HepG2 (cell line): ENCODE measurements around the gene SBDS. TPM values are rescaled to one million over a fixed set of nuclear protein-coding genes. Genes with fewer than 3 reads are reported as not detected.

ENCODE experiments used
- ETV6 ChIP-seq: sonication (generic); formaldehyde crosslinking; conservative IDR thresholded peaks from 2 replicates; pipeline ENCODE4 v1.4.0; 2020; ENCODE audit warnings: missing genetic modification reagents
- KDM2A ChIP-seq: sonication (generic); formaldehyde crosslinking; IDR thresholded peaks from 2 replicates; pipeline ENCODE4 v1.4.0; 2020; ENCODE audit warnings: low read depth, missing genetic modification reagents, borderline replicate concordance
- NFATC3 ChIP-seq: sonication (generic); formaldehyde crosslinking; IDR thresholded peaks from 2 replicates; pipeline ENCODE4 v1.5.1; 2020; ENCODE audit warnings: mild to moderate bottlenecking, missing genetic modification reagents
- SRF ChIP-seq: IDR thresholded peaks from 2 replicates; pipeline ENCODE4 v1.6.1; 2011; ENCODE audit warnings: mild to moderate bottlenecking, low read depth, low read length, moderate library complexity
- THAP11 ChIP-seq: IDR thresholded peaks from 2 replicates; pipeline ENCODE4 v1.6.1; 2016; ENCODE audit warnings: missing biosample characterization, missing genetic modification reagents
- ZMYM4 ChIP-seq: sonication (generic); formaldehyde crosslinking; IDR thresholded peaks from 2 replicates; pipeline ENCODE4 v1.8.1; 2023; ENCODE audit warnings: mild to moderate bottlenecking, missing genetic modification reagents
- ZNF121 ChIP-seq: sonication (generic); formaldehyde crosslinking; IDR thresholded peaks from 2 replicates; pipeline ENCODE4 v1.5.0; 2020; ENCODE audit warnings: mild to moderate bottlenecking, missing genetic modification reagents
- ZNF136 ChIP-seq: sonication (generic); formaldehyde crosslinking; IDR thresholded peaks from 2 replicates; pipeline ENCODE4 v1.8.1; 2022; ENCODE audit warnings: low read depth, mild to moderate bottlenecking, moderate library complexity, missing genetic modification reagents
- ZNF335 ChIP-seq: sonication (generic); formaldehyde crosslinking; IDR thresholded peaks from 2 replicates; pipeline ENCODE4 v1.4.0; 2020; ENCODE audit warnings: missing genetic modification reagents
- ZNF614 ChIP-seq: IDR thresholded peaks from 2 replicates; pipeline ENCODE4 v1.6.1; 2018; ENCODE audit warnings: missing biosample characterization, missing genetic modification reagents, inconsistent platforms, borderline replicate concordance
- polyA plus RNA-seq, 8 experiments: library from polyadenylated mRNA; depleted of rRNA in 3 of 8; stranded (reverse) in 7 of 8; unstranded in 1 of 8; fragments of >200 nt; fragmentation: Illumina TruSeq in 4 of 8; extraction: Trizol in 4 of 8; gene quantifications; 2 replicates each; pipeline versions ENCODE4 v1.2.1 to v1.2.3, GENCODE V29; 2011 to 2016; ENCODE audit warnings: low read depth in 4 of 8, missing spikeins in 1 of 8, mixed read lengths in 1 of 8; ENCODE audit not compliant: insufficient read depth in 1 of 8
- total RNA-seq, 5 experiments: library from RNA; depleted of rRNA; stranded (reverse); fragments of >200 nt; fragmentation: Illumina TruSeq; extraction: Trizol; gene quantifications; 2 replicates each; pipeline ENCODE4 v1.2.3, GENCODE V29; 2016; ENCODE audit warnings: low read depth in 1 of 5
- TF ChIP-seq, protein P1 (sequence below): IDR thresholded peaks from 2 replicates; pipeline ENCODE4 v1.6.1; 2016; ENCODE audit warnings: low read depth
- TF ChIP-seq, protein P2 (sequence below): sonication (generic); formaldehyde crosslinking; IDR thresholded peaks from 2 replicates; pipeline ENCODE4; 2020; ENCODE audit warnings: missing genetic modification reagents, mild to moderate bottlenecking, borderline replicate concordance
- TF ChIP-seq, protein P3 (sequence below): IDR thresholded peaks from 2 replicates; pipeline ENCODE4 v1.6.1; 2012; ENCODE audit warnings: inconsistent platforms
- TF ChIP-seq, protein P4 (sequence below): sonication (generic); formaldehyde crosslinking; IDR thresholded peaks from 2 replicates; pipeline ENCODE4 v1.4.0; 2020; ENCODE audit warnings: mild to moderate bottlenecking, missing genetic modification reagents
- TF ChIP-seq, protein P5 (sequence below): sonication (generic); formaldehyde crosslinking; IDR thresholded peaks from 2 replicates; pipeline ENCODE4 v1.4.0; 2020; ENCODE audit warnings: missing genetic modification reagents, borderline replicate concordance

Gene SBDS
- total and polyA plus RNA-seq, 2 of the 13 experiments (the other 11 are each of a cell fraction or from before 2014, with no cell fraction given) = 39.1 to 79.3 TPM

DNA sequence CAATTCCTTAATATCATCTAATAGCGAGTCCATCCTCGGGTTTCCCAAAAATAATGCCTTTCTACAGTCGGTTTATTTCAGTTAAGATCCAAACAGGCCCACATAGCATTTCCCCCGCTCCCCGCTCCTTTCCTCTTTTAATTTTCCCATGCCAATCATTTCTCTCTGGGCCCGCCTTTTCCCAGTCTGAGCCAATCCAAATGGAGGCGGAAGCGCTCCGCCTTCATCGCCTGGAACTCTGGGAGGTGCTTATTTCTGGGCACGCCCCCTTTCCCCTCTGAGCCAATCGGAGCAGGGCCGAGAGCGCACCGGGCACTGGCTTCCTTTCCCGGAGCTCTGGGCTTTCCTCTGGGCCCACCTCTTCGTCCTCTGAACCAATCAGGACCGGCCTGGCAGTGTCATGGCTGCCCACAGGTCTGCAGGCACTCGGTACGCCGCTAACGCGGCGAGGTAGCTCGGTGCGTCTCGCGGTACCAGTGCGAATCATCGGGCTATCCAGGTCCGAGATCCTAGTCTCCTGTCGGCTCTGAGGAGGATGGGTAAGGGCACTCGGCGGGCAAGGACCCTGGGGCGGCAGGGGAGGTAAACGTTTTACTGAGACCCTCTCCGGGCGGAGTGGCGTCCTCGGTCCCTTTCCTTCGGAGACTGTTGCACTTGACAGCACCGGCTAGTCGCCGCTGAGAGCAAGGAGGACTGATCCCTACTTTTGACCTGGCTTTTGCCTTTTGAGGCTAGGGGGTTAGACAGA is 1.2 kb upstream of the SBDS start, which contains the start of gene TYW1 (continued):
- TF ChIP-seq ZNF121 (CRISPR knock-in tag) = peak; percentile 96
- TF ChIP-seq, protein P1, sequence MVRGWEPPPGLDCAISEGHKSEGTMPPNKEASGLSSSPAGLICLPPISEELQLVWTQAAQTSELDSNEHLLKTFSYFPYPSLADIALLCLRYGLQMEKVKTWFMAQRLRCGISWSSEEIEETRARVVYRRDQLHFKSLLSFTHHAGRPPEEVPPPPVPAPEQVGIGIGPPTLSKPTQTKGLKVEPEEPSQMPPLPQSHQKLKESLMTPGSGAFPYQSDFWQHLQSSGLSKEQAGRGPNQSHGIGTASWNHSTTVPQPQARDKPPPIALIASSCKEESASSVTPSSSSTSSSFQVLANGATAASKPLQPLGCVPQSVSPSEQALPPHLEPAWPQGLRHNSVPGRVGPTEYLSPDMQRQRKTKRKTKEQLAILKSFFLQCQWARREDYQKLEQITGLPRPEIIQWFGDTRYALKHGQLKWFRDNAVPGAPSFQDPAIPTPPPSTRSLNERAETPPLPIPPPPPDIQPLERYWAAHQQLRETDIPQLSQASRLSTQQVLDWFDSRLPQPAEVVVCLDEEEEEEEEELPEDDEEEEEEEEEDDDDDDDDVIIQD (CRISPR knock-in tag) = peak; percentile 35; the same call in 1 of the 2 replicates
- peak; percentile 26; the same call in 1 of the 2 replicates for TF ChIP-seq ETV6
- TF ChIP-seq, protein P2, sequence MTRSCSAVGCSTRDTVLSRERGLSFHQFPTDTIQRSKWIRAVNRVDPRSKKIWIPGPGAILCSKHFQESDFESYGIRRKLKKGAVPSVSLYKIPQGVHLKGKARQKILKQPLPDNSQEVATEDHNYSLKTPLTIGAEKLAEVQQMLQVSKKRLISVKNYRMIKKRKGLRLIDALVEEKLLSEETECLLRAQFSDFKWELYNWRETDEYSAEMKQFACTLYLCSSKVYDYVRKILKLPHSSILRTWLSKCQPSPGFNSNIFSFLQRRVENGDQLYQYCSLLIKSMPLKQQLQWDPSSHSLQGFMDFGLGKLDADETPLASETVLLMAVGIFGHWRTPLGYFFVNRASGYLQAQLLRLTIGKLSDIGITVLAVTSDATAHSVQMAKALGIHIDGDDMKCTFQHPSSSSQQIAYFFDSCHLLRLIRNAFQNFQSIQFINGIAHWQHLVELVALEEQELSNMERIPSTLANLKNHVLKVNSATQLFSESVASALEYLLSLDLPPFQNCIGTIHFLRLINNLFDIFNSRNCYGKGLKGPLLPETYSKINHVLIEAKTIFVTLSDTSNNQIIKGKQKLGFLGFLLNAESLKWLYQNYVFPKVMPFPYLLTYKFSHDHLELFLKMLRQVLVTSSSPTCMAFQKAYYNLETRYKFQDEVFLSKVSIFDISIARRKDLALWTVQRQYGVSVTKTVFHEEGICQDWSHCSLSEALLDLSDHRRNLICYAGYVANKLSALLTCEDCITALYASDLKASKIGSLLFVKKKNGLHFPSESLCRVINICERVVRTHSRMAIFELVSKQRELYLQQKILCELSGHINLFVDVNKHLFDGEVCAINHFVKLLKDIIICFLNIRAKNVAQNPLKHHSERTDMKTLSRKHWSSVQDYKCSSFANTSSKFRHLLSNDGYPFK (CRISPR knock-in tag) = peak; percentile 96; the same call in 1 of the 2 replicates
- TF ChIP-seq, protein P3, sequence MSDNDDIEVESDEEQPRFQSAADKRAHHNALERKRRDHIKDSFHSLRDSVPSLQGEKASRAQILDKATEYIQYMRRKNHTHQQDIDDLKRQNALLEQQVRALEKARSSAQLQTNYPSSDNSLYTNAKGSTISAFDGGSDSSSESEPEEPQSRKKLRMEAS = 0 out of 2 replicates have a peak, but pooled peaks have one; percentile 22
- peak; percentile 50; the same call in 1 of the 2 replicates for TF ChIP-seq ZNF335 (CRISPR knock-in tag)
- TF ChIP-seq KDM2A (CRISPR knock-in tag) = peak; percentile 57; the same call in 1 of the 2 replicates
- TF ChIP-seq, protein P4, sequence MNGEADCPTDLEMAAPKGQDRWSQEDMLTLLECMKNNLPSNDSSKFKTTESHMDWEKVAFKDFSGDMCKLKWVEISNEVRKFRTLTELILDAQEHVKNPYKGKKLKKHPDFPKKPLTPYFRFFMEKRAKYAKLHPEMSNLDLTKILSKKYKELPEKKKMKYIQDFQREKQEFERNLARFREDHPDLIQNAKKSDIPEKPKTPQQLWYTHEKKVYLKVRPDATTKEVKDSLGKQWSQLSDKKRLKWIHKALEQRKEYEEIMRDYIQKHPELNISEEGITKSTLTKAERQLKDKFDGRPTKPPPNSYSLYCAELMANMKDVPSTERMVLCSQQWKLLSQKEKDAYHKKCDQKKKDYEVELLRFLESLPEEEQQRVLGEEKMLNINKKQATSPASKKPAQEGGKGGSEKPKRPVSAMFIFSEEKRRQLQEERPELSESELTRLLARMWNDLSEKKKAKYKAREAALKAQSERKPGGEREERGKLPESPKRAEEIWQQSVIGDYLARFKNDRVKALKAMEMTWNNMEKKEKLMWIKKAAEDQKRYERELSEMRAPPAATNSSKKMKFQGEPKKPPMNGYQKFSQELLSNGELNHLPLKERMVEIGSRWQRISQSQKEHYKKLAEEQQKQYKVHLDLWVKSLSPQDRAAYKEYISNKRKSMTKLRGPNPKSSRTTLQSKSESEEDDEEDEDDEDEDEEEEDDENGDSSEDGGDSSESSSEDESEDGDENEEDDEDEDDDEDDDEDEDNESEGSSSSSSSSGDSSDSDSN = peak; percentile 59
- TF ChIP-seq ZNF136 (CRISPR knock-in tag) = 0 out of 2 replicates have a peak, but pooled peaks have one; percentile 82
- TF ChIP-seq NFATC3 = 0 out of 2 replicates have a peak, but pooled peaks have one; percentile 72
- TF ChIP-seq ZNF614 (CRISPR knock-in tag) = 0 out of 2 replicates have a peak, but pooled peaks have one; percentile 32
- TF ChIP-seq SRF = 0 out of 2 replicates have a peak, but pooled peaks have one; percentile 34
- TF ChIP-seq THAP11 (CRISPR knock-in tag) = peak; percentile 79
- peak; percentile 70 for TF ChIP-seq ZMYM4 (CRISPR knock-in tag)
- TF ChIP-seq, protein P5, sequence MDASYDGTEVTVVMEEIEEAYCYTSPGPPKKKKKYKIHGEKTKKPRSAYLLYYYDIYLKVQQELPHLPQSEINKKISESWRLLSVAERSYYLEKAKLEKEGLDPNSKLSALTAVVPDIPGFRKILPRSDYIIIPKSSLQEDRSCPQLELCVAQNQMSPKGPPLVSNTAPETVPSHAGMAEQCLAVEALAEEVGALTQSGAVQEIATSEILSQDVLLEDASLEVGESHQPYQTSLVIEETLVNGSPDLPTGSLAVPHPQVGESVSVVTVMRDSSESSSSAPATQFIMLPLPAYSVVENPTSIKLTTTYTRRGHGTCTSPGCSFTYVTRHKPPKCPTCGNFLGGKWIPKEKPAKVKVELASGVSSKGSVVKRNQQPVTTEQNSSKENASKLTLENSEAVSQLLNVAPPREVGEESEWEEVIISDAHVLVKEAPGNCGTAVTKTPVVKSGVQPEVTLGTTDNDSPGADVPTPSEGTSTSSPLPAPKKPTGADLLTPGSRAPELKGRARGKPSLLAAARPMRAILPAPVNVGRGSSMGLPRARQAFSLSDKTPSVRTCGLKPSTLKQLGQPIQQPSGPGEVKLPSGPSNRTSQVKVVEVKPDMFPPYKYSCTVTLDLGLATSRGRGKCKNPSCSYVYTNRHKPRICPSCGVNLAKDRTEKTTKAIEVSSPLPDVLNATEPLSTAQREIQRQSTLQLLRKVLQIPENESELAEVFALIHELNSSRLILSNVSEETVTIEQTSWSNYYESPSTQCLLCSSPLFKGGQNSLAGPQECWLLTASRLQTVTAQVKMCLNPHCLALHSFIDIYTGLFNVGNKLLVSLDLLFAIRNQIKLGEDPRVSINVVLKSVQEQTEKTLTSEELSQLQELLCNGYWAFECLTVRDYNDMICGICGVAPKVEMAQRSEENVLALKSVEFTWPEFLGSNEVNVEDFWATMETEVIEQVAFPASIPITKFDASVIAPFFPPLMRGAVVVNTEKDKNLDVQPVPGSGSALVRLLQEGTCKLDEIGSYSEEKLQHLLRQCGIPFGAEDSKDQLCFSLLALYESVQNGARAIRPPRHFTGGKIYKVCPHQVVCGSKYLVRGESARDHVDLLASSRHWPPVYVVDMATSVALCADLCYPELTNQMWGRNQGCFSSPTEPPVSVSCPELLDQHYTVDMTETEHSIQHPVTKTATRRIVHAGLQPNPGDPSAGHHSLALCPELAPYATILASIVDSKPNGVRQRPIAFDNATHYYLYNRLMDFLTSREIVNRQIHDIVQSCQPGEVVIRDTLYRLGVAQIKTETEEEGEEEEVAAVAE (CRISPR knock-in tag) = peak; percentile 69
